Suprapubic skin (tissue), 4 donors: ENCODE data around the gene NLGN2.

ENCODE experiments used
- CTCF ChIP-seq, 2 donors: fragments of 200-600 bp in 1 of 2; fragments of 450-650 bp in 1 of 2; sonication (generic) in 1 of 2; IDR thresholded peaks; one replicate each; pipeline ENCODE4 v1.5.1; 2016 to 2019; ENCODE audit warnings: antibody characterized with exemption in 2 of 2, mild to moderate bottlenecking in 1 of 2, moderate library complexity in 1 of 2
- POLR2A ChIP-seq, 2 donors: fragments of 450-650 bp; IDR thresholded peaks; one replicate each; pipeline ENCODE4 v1.6.1; 2017; ENCODE audit warnings: antibody characterized with exemption in 2 of 2, mild to moderate bottlenecking in 2 of 2, moderate library complexity in 2 of 2
- POLR2AphosphoS5 ChIP-seq, 3 donors: sonication (generic); formaldehyde crosslinking; IDR thresholded peaks; one replicate each; pipeline ENCODE4 v1.6.1; 2017; ENCODE audit warnings: antibody characterized with exemption in 3 of 3

GRCh38 chr17:7383742-7384488, 23.7 kb upstream of the NLGN2 start:
- TF ChIP-seq CTCF (IDR thresholded peaks at IDR 0.05) (no peak), POLR2AphosphoS5 (IDR thresholded peaks at IDR 0.05) (no peak), POLR2A (IDR thresholded peaks at IDR 0.05) (no peak)
